A673 (cell line): ENCODE results near the gene BRME1. TPM values are rescaled to one million over a fixed set of nuclear protein-coding genes. Genes with fewer than 3 reads are reported as not detected.

Source experiments
- BruUV-seq: library from RNA; stranded (reverse); fragments of 400-500 nt; replicated peaks from 2 replicates; lab custom pipeline; 2021; lab: Mats Ljungman, UMichigan
- CTCF ChIA-PET: fragments of 300-600 bp; sonication (Branson Sonifier 250); formaldehyde crosslinking; loops from one replicate; lab custom pipeline; 2022; ENCODE audit warnings: antibody characterized with exemption; lab: Charles Lee
- POLR2A ChIA-PET: fragments of 300-600 bp; sonication (Branson Sonifier 250); formaldehyde crosslinking; loops from one replicate; lab custom pipeline; 2022; ENCODE audit warnings: antibody characterized with exemption; ENCODE audit not compliant: low non-redundant PET; lab: Charles Lee
- DNase-seq: peaks from one replicate; pipeline ENCODE4 v3.0.0-alpha.2; 2015; ENCODE audit warnings: low spot score
- H3K27ac ChIP-seq: fragments of 200-600 bp; sonication (generic); 2 replicates; pipeline ENCODE4 v1.5.1; 2016; ENCODE audit warnings: mixed run types, low read depth, mild to moderate bottlenecking, mixed read lengths, antibody characterized with exemption, low read length; ENCODE audit not compliant: poor library complexity, severe bottlenecking
- H3K27me3 ChIP-seq: fragments of 200-600 bp; sonication (generic); replicated peaks from 2 replicates; pipeline ENCODE4 v1.6.1; 2017; ENCODE audit warnings: mixed run types, low read depth, mild to moderate bottlenecking, mixed read lengths, antibody characterized with exemption, low read length; ENCODE audit not compliant: insufficient read depth, poor library complexity
- H3K36me3 ChIP-seq: fragments of 200-600 bp; sonication (generic); 2 replicates; pipeline ENCODE4 v1.6.1; 2016; ENCODE audit warnings: mixed run types, mild to moderate bottlenecking, mixed read lengths, antibody characterized with exemption, low read length; ENCODE audit not compliant: insufficient read depth, poor library complexity, severe bottlenecking
- H3K4me1 ChIP-seq: fragments of 200-600 bp; sonication (generic); 2 replicates; pipeline ENCODE4 v1.6.1; 2017; ENCODE audit warnings: mixed run types, mild to moderate bottlenecking, mixed read lengths, antibody characterized with exemption, low read length; ENCODE audit not compliant: insufficient read depth, poor library complexity, severe bottlenecking
- H3K4me3 ChIP-seq: fragments of 200-600 bp; sonication (generic); 2 replicates; pipeline ENCODE4 v1.5.1; 2016; ENCODE audit warnings: low read depth, mixed run types, mild to moderate bottlenecking, mixed read lengths, low read length; ENCODE audit not compliant: poor library complexity, severe bottlenecking
- H3K9me3 ChIP-seq: fragments of 200-600 bp; sonication (generic); 2 replicates; pipeline ENCODE4 v1.6.1; 2016; ENCODE audit warnings: mixed run types, low read depth, mild to moderate bottlenecking, mixed read lengths, antibody characterized with exemption, low read length; ENCODE audit not compliant: poor library complexity, severe bottlenecking
- CTCF ChIP-seq: fragments of 300-800, 200-600 bp; sonication (generic); conservative IDR thresholded peaks from 2 replicates; pipeline ENCODE4 v1.5.1; 2017; ENCODE audit warnings: low read depth, mild to moderate bottlenecking, antibody characterized with exemption, low read length, moderate library complexity, mixed read lengths
- EZH2 ChIP-seq: fragments of 200-600 bp; sonication (generic); IDR thresholded peaks from 2 replicates; pipeline ENCODE4 v1.6.1; 2017; ENCODE audit warnings: borderline replicate concordance, low read depth, mild to moderate bottlenecking, mixed read lengths, antibody characterized with exemption, low read length; ENCODE audit not compliant: poor library complexity, severe bottlenecking
- intact Hi-C: fragments of 100-400 bp; cut with micrococcal nuclease; formaldehyde crosslinking; loops from one replicate; pipeline ENCODE4 v1.10.0; 2022; ENCODE audit not compliant: unreplicated experiment
- total RNA-seq: library from RNA; stranded (reverse); gene quantifications from 2 replicates; pipeline ENCODE4 v1.2.3, GENCODE V29; 2021

BRME1 gene
- total RNA-seq, 1 experiment from 2014 or later, result 4.0 TPM

- intact Hi-C loops, result no loop called here
- Histone ChIP-seq H3K27me3 (no peaks in the 10 kb centered on the region), H3K9me3 (no peaks in the 10 kb centered on the region), H3K4me1 (no peaks in the 10 kb centered on the region), H3K4me3 (no peak overlapping the region), H3K27ac (no peak overlapping the region), H3K36me3 (no peaks in the 10 kb centered on the region)
- no peak for DNase-seq
- BruUV-seq, result no TSS peak
- ChIA-PET POLR2A (no interaction called here), CTCF (no interaction called here)
- TF ChIP-seq CTCF, result no peak
Measured at GRCh38 chr19:13934785-13935109, 28.8 kb upstream of the BRME1 start.

GRCh38 chr19:13932911-13933393 is 27.0 kb upstream of the BRME1 start:
- intact Hi-C loops, result no loop called here
- Histone ChIP-seq H3K27ac (no peak overlapping the region), H3K9me3 (no peaks in the 10 kb centered on the region), H3K36me3 (peaks cover under 1% of the 10 kb centered on the region), H3K27me3 (no peaks in the 10 kb centered on the region), H3K4me1 (no peaks in the 10 kb centered on the region), H3K4me3 (no peak overlapping the region)
- POLR2A ChIA-PET, result no interaction called here
- BruUV-seq, result no TSS peak
- TF ChIP-seq CTCF (no peak), EZH2 (no peak)
- no peak for DNase-seq
- CTCF ChIA-PET, result no interaction called here

- Histone ChIP-seq H3K4me3 (no peak overlapping the region), H3K27me3 (no peaks in the 10 kb centered on the region), H3K27ac (no peak overlapping the region), H3K9me3 (no peaks in the 10 kb centered on the region), H3K4me1 (no peaks in the 10 kb centered on the region), H3K36me3 (peaks cover 4% of the 10 kb centered on the region)
- ChIA-PET POLR2A (no interaction called here), CTCF (interaction anchor here (0.7 kb wide), 1 partner anchor 9 kb away, joined by 3 read pairs; no protein-coding TSS in a partner anchor)
- BruUV-seq, result no TSS peak
- no peak for DNase-seq
- intact Hi-C loops, result no loop called here
- TF ChIP-seq CTCF (no peak), EZH2 (no peak)
Measured at GRCh38 chr19:13932149-13932637, 26.3 kb upstream of the BRME1 start.
